ENCODE results near the gene POU4F3.
"Not testable (repeated sequence)": the region's sequence is repeated elsewhere in the genome, so short reads cannot be mapped to it uniquely, and the experiment has no call there.

The POU4F3 gene

GRCh38 chr5:146338774-146339714 is at the start of gene POU4F3:
POU4F3 (plus strand) TSS chr5:146338839; CDS start chr5:146339113, 274 bp downstream.
- DNase-seq = peak in 1 of 10 donors; percentile 85
- intact Hi-C loops (cut with DNase I) = no loop called here

GRCh38 chr5:146290318-146290717 is 48.3 kb upstream of the POU4F3 start:
- intact Hi-C loops (cut with DNase I) = loop anchor here (2.0 kb wide), 1 partner anchor 136 kb away; no protein-coding TSS in a partner anchor
- DNase-seq = no peak

GRCh38 chr5:146291421-146292074 is 47.1 kb upstream of the POU4F3 start:
- DNase-seq = no peak
- intact Hi-C loops (cut with DNase I) = loop anchor here (2.0 kb wide), 1 partner anchor 135 kb away; no protein-coding TSS in a partner anchor

- no peak for DNase-seq
- intact Hi-C loops (cut with DNase I) = no loop called here
These were observed 42.4 kb upstream of the POU4F3 start for GRCh38 chr5:146296245-146296644.

- intact Hi-C loops (cut with DNase I); DNase-seq: not testable (repeated sequence)
These were observed 39.7 kb upstream of the POU4F3 start for GRCh38 chr5:146298920-146299319.

GRCh38 chr5:146301626-146302025 is 37.0 kb upstream of the POU4F3 start:
- no peak for DNase-seq

GRCh38 chr5:146302406-146302805 is 36.2 kb upstream of the POU4F3 start:
- no peak for DNase-seq

More at GRCh38 chr5:146301626-146302025, 37.0 kb upstream of the POU4F3 start:
- intact Hi-C loops (cut with DNase I) = no loop called here

GRCh38 chr5:146306838-146307237 is 31.8 kb upstream of the POU4F3 start:
- DNase-seq = no peak
- intact Hi-C loops (cut with DNase I) = no loop called here

More at GRCh38 chr5:146302406-146302805, 36.2 kb upstream of the POU4F3 start:
- intact Hi-C loops (cut with DNase I) = no loop called here

GRCh38 chr5:146307796-146308195 is 30.8 kb upstream of the POU4F3 start:
- intact Hi-C loops (cut with DNase I) = no loop called here
- no peak for DNase-seq

GRCh38 chr5:146310540-146310939 is 28.1 kb upstream of the POU4F3 start:
- intact Hi-C loops (cut with DNase I) = no loop called here

GRCh38 chr5:146311278-146311677 is 27.4 kb upstream of the POU4F3 start:
- intact Hi-C loops (cut with DNase I) = no loop called here
- no peak for DNase-seq

More at GRCh38 chr5:146310540-146310939, 28.1 kb upstream of the POU4F3 start:
- DNase-seq = no peak

- intact Hi-C loops (cut with DNase I) = no loop called here
- no peak for DNase-seq
These were observed 25.6 kb upstream of the POU4F3 start for GRCh38 chr5:146313027-146313426.

GRCh38 chr5:146321571-146321970 is 17.1 kb upstream of the POU4F3 start:
- no peak for DNase-seq
- intact Hi-C loops (cut with DNase I) = no loop called here

GRCh38 chr5:146327257-146327870 is 11.3 kb upstream of the POU4F3 start:
- DNase-seq = no peak
- intact Hi-C loops (cut with DNase I) = no loop called here

- intact Hi-C loops (cut with DNase I) = no loop called here
- no peak for DNase-seq
These were observed 10.7 kb upstream of the POU4F3 start for GRCh38 chr5:146327989-146328388.

GRCh38 chr5:146329697-146330096 is 8.9 kb upstream of the POU4F3 start:
- intact Hi-C loops (cut with DNase I) = no loop called here
- DNase-seq = no peak

- no peak for DNase-seq
- intact Hi-C loops (cut with DNase I) = no loop called here
These were observed 7.2 kb upstream of the POU4F3 start for GRCh38 chr5:146331423-146331822.

- peak in 1 of 10 donors; percentile 70 for DNase-seq
- intact Hi-C loops (cut with DNase I) = no loop called here
These were observed 4.5 kb upstream of the POU4F3 start for GRCh38 chr5:146334074-146334533.

GRCh38 chr5:146336197-146336596 is 2.4 kb upstream of the POU4F3 start:
- intact Hi-C loops (cut with DNase I) = no loop called here
- no peak for DNase-seq

GRCh38 chr5:146337264-146337904 is 1.3 kb upstream of the POU4F3 start:
- intact Hi-C loops (cut with DNase I) = no loop called here
- DNase-seq = no peak

Measured in posterior cingulate gyrus (tissue), 11 donors.